HG02884 (cell line): ENCODE measurements around the gene RALB.

Source experiments
- ATAC-seq: cut with Tn5 transposase; IDR thresholded peaks from one replicate; pipeline ENCODE4 v1.9.1; 2021; ENCODE audit warnings: mild to moderate bottlenecking, moderate library complexity; ENCODE audit not compliant: unreplicated experiment

RALB gene

GRCh38 chr2:120330946-120331822, 78.5 kb downstream of the RALB start:
- ATAC-seq: no peak

- no peak for ATAC-seq
These were observed 79.3 kb downstream of the RALB start for GRCh38 chr2:120331903-120332302.

- no peak for ATAC-seq
These were observed 79.7 kb downstream of the RALB start for GRCh38 chr2:120332384-120332783.

GRCh38 chr2:120334068-120334467, 81.4 kb downstream of the RALB start:
- no peak for ATAC-seq

GRCh38 chr2:120336749-120337148, 84.1 kb downstream of the RALB start:
- no peak for ATAC-seq

GRCh38 chr2:120338015-120338414, 85.4 kb downstream of the RALB start:
- no peak for ATAC-seq

- no peak for ATAC-seq
These were observed 89.3 kb downstream of the RALB start for GRCh38 chr2:120341977-120342376.

GRCh38 chr2:120342446-120342845, 89.8 kb downstream of the RALB start:
- ATAC-seq: no peak

GRCh38 chr2:120343100-120343432, 90.4 kb downstream of the RALB start:
- no peak for ATAC-seq

- ATAC-seq: no peak
These were observed 90.9 kb downstream of the RALB start for GRCh38 chr2:120343433-120344105.
